HEK293 (cell line): Measurements from ENCODE around the gene LDLRAD3.

Source experiments
- CTCF ChIP-seq: fragments of 450-650 bp; formaldehyde crosslinking; IDR thresholded peaks from 2 replicates; pipeline ENCODE4 v1.5.1; 2016; ENCODE audit warnings: missing biosample characterization, missing genetic modification characterization
- OVOL3 ChIP-seq: fragments of 450-650 bp; formaldehyde crosslinking; IDR thresholded peaks from 2 replicates; pipeline ENCODE4 v1.5.1; 2016; ENCODE audit warnings: missing biosample characterization, missing genetic modification characterization
- ZBTB10 ChIP-seq: fragments of 450-650 bp; formaldehyde crosslinking; IDR thresholded peaks from 2 replicates; pipeline ENCODE4 v1.5.1; 2016; ENCODE audit warnings: missing biosample characterization, missing genetic modification characterization
- ZFP69B ChIP-seq: fragments of 450-650 bp; formaldehyde crosslinking; IDR thresholded peaks from 2 replicates; pipeline ENCODE4 v1.5.1; 2016; ENCODE audit warnings: missing biosample characterization, missing genetic modification characterization
- ZNF311 ChIP-seq: fragments of 450-650 bp; formaldehyde crosslinking; IDR thresholded peaks from 2 replicates; pipeline ENCODE4 v1.5.1; 2017; ENCODE audit warnings: missing biosample characterization, missing genetic modification characterization, borderline replicate concordance
- ZNF549 ChIP-seq: fragments of 450-650 bp; IDR thresholded peaks from 2 replicates; pipeline ENCODE4 v1.5.1; 2018; ENCODE audit warnings: missing biosample characterization, missing genetic modification characterization, mild to moderate bottlenecking, inconsistent platforms, moderate library complexity
- ZNF677 ChIP-seq: fragments of 450-650 bp; IDR thresholded peaks from 2 replicates; pipeline ENCODE4 v1.5.0; 2018; ENCODE audit warnings: missing biosample characterization, mild to moderate bottlenecking, missing genetic modification characterization, moderate library complexity
- TF ChIP-seq, protein P1 (sequence below): fragments of 450-650 bp; formaldehyde crosslinking; conservative IDR thresholded peaks from 2 replicates; pipeline ENCODE4 v1.5.1; 2016; ENCODE audit warnings: low read depth, missing biosample characterization, missing genetic modification characterization
- TF ChIP-seq, protein P2 (sequence below): fragments of 450-650 bp; formaldehyde crosslinking; conservative IDR thresholded peaks from 2 replicates; pipeline ENCODE4 v1.5.1; 2016; ENCODE audit warnings: low read depth, missing biosample characterization, missing genetic modification characterization
- TF ChIP-seq, protein P3 (sequence below): fragments of 450-650 bp; formaldehyde crosslinking; IDR thresholded peaks from 2 replicates; pipeline ENCODE4 v1.5.1; 2016; ENCODE audit warnings: missing biosample characterization, missing genetic modification characterization
- TF ChIP-seq, protein P4 (sequence below): fragments of 450-650 bp; formaldehyde crosslinking; IDR thresholded peaks from 2 replicates; pipeline ENCODE4 v1.5.1; 2016; ENCODE audit warnings: missing biosample characterization, missing genetic modification characterization
- TF ChIP-seq, protein P5 (sequence below): fragments of 450-650 bp; formaldehyde crosslinking; IDR thresholded peaks from 2 replicates; pipeline ENCODE4 v1.5.1; 2016; ENCODE audit warnings: missing biosample characterization, missing genetic modification characterization

DNA sequence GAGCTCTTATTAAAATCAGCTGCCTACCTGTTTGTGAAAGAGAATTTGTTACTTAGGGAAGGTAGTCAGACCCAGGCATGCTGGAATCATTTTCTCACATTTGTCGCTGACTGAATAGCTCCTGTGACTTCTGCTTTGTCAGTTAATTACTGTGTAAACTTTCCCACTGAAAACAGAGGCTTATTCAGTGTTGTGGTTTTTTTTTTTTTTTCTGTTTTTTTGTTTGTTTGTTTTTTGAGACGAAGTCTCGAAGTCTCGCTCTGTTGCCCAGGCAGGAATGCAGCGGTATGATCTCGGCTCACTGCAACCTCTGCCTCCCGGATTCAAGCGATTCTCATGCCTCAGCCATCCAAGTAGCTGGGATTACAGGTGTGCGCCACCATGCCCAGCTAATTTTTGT, 5.6 kb upstream of the LDLRAD3 start:
- TF ChIP-seq CTCF (tag by site-specific recombination) (no peak), ZNF549 (tag by site-specific recombination) (no peak), OVOL3 (tag by site-specific recombination) (no peak), ZBTB10 (tag by site-specific recombination) (no peak), ZNF677 (tag by site-specific recombination) (no peak), ZFP69B (tag by site-specific recombination) (no peak), ZNF311 (tag by site-specific recombination) (no peak)
- TF ChIP-seq, protein P1, sequence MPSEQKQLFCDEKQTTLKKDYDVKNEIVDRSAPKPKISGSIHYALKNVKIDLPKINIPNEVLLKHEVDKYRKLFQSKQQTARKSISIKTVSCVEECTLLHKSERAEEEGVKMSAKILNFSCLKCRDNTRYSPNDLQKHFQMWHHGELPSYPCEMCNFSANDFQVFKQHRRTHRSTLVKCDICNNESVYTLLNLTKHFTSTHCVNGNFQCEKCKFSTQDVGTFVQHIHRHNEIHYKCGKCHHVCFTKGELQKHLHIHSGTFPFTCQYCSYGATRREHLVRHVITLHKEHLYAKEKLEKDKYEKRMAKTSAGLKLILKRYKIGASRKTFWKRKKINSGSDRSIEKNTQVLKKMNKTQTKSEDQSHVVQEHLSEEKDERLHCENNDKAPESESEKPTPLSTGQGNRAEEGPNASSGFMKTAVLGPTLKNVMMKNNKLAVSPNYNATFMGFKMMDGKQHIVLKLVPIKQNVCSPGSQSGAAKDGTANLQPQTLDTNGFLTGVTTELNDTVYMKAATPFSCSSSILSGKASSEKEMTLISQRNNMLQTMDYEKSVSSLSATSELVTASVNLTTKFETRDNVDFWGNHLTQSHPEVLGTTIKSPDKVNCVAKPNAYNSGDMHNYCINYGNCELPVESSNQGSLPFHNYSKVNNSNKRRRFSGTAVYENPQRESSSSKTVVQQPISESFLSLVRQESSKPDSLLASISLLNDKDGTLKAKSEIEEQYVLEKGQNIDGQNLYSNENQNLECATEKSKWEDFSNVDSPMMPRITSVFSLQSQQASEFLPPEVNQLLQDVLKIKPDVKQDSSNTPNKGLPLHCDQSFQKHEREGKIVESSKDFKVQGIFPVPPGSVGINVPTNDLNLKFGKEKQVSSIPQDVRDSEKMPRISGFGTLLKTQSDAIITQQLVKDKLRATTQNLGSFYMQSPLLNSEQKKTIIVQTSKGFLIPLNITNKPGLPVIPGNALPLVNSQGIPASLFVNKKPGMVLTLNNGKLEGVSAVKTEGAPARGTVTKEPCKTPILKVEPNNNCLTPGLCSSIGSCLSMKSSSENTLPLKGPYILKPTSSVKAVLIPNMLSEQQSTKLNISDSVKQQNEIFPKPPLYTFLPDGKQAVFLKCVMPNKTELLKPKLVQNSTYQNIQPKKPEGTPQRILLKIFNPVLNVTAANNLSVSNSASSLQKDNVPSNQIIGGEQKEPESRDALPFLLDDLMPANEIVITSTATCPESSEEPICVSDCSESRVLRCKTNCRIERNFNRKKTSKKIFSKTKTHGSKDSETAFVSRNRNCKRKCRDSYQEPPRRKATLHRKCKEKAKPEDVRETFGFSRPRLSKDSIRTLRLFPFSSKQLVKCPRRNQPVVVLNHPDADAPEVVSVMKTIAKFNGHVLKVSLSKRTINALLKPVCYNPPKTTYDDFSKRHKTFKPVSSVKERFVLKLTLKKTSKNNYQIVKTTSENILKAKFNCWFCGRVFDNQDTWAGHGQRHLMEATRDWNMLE (tag by site-specific recombination) = no peak
- TF ChIP-seq, protein P2, sequence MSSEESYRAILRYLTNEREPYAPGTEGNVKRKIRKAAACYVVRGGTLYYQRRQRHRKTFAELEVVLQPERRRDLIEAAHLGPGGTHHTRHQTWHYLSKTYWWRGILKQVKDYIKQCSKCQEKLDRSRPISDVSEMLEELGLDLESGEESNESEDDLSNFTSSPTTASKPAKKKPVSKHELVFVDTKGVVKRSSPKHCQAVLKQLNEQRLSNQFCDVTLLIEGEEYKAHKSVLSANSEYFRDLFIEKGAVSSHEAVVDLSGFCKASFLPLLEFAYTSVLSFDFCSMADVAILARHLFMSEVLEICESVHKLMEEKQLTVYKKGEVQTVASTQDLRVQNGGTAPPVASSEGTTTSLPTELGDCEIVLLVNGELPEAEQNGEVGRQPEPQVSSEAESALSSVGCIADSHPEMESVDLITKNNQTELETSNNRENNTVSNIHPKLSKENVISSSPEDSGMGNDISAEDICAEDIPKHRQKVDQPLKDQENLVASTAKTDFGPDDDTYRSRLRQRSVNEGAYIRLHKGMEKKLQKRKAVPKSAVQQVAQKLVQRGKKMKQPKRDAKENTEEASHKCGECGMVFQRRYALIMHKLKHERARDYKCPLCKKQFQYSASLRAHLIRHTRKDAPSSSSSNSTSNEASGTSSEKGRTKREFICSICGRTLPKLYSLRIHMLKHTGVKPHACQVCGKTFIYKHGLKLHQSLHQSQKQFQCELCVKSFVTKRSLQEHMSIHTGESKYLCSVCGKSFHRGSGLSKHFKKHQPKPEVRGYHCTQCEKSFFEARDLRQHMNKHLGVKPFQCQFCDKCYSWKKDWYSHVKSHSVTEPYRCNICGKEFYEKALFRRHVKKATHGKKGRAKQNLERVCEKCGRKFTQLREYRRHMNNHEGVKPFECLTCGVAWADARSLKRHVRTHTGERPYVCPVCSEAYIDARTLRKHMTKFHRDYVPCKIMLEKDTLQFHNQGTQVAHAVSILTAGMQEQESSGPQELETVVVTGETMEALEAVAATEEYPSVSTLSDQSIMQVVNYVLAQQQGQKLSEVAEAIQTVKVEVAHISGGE (tag by site-specific recombination) = no peak
- TF ChIP-seq, protein P3, sequence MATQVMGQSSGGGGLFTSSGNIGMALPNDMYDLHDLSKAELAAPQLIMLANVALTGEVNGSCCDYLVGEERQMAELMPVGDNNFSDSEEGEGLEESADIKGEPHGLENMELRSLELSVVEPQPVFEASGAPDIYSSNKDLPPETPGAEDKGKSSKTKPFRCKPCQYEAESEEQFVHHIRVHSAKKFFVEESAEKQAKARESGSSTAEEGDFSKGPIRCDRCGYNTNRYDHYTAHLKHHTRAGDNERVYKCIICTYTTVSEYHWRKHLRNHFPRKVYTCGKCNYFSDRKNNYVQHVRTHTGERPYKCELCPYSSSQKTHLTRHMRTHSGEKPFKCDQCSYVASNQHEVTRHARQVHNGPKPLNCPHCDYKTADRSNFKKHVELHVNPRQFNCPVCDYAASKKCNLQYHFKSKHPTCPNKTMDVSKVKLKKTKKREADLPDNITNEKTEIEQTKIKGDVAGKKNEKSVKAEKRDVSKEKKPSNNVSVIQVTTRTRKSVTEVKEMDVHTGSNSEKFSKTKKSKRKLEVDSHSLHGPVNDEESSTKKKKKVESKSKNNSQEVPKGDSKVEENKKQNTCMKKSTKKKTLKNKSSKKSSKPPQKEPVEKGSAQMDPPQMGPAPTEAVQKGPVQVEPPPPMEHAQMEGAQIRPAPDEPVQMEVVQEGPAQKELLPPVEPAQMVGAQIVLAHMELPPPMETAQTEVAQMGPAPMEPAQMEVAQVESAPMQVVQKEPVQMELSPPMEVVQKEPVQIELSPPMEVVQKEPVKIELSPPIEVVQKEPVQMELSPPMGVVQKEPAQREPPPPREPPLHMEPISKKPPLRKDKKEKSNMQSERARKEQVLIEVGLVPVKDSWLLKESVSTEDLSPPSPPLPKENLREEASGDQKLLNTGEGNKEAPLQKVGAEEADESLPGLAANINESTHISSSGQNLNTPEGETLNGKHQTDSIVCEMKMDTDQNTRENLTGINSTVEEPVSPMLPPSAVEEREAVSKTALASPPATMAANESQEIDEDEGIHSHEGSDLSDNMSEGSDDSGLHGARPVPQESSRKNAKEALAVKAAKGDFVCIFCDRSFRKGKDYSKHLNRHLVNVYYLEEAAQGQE (tag by site-specific recombination) = no peak
- TF ChIP-seq, protein P4, sequence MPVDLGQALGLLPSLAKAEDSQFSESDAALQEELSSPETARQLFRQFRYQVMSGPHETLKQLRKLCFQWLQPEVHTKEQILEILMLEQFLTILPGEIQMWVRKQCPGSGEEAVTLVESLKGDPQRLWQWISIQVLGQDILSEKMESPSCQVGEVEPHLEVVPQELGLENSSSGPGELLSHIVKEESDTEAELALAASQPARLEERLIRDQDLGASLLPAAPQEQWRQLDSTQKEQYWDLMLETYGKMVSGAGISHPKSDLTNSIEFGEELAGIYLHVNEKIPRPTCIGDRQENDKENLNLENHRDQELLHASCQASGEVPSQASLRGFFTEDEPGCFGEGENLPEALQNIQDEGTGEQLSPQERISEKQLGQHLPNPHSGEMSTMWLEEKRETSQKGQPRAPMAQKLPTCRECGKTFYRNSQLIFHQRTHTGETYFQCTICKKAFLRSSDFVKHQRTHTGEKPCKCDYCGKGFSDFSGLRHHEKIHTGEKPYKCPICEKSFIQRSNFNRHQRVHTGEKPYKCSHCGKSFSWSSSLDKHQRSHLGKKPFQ (tag by site-specific recombination) = no peak
- TF ChIP-seq, protein P5, sequence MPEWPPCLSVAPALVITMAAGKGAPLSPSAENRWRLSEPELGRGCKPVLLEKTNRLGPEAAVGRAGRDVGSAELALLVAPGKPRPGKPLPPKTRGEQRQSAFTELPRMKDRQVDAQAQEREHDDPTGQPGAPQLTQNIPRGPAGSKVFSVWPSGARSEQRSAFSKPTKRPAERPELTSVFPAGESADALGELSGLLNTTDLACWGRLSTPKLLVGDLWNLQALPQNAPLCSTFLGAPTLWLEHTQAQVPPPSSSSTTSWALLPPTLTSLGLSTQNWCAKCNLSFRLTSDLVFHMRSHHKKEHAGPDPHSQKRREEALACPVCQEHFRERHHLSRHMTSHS (tag by site-specific recombination) = no peak
